ENCODE measurements around the gene CACNA2D3.

CACNA2D3 gene

DNA sequence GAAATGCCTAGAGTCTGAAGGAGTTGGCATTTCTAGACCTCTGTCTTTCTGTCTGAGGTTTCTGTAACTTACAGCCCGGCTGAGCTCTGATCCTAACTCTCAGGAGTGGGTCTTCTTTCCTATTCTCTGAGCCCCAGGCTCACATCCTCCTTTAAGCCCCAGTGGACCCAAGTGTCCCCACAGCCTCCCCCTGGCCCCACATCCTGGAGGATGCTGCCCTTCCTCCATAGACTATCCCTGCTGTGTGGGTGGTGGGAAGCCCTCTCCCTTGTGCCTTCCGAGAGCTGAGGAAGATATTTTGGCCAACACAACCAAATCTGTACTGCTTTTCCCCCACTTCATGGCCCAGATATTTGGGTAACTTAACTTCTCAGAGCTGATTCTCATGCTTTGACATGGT, 654.2 kb downstream of the CACNA2D3 start:
- no peak for DNase-seq

DNA sequence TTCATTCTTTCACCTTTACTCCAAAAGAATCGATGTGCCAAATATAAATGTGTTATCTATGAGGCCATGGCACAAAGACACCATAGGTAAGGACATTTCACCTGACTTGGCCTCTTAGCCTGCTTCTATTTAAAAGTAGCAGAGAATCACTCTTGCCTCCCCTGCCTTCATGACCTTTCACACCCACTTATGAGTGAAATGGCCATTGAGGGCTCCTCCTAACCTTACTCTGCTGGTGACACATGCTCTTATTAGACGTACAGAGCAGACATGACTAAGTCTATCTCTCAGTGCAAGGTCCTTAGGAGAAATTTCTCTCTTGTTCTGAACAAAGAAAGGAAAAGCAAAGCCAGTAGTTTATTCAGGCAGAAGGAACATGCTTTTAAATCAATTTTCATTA, 654.8 kb downstream of the CACNA2D3 start:
- DNase-seq = no peak

DNA sequence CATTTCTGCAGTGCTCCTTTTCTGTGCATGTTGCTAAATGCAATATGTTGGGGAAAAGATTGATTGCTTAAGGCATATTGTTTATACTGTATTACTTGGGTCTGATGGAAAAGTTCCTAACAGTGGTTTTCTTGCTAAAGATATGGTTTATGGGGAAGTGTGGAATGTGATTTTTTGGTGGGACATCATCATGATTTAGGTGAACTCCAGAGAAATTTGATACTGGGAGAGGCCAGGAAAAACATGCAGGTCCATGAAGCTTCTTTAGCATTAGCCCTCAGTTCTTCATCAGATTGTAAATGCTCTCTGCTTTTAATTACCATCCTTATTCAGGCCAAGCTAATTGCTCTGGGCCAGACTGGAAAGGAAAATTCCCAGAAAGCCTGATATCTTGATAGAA, 658.0 kb downstream of the CACNA2D3 start:
- DNase-seq = no peak

DNA sequence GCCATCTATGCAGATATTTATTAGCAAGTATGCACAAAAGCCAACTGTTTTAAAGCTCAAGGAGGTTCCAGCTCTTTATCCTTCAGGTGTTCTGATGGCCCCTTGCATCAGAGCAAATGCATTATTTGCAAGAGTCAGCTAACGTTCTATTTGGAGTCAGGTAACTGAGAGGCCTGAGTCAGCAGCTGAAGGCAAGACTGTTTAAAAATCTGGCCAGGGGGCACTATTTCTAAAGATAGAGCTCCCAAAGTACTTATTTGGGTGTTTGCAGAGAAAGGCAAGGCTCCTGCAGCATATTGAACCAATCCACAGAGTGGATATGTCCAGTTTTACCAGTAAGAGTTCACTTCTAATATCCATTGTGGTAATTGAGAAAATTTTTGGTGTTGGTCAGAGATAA, 659.4 kb downstream of the CACNA2D3 start:
- no peak for DNase-seq

DNA sequence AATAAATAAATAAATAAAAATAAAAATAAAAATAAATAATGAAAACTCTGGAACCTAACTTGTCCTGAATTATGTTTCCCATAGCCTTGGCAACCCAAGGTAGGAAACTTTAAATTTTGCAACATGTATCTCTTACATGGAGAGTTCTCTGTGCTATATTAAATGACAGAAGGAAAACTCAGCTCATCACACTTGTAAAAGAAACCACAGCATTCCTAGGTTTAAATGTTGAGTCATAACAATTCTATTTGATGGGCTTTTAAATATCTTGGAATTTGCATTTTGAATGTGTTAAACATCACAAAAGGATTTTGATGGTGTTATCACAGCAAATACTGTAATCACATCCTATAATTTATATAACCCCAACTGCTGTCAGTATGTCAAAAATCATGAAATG, 661.3 kb downstream of the CACNA2D3 start:
- DNase-seq = no peak

DNA sequence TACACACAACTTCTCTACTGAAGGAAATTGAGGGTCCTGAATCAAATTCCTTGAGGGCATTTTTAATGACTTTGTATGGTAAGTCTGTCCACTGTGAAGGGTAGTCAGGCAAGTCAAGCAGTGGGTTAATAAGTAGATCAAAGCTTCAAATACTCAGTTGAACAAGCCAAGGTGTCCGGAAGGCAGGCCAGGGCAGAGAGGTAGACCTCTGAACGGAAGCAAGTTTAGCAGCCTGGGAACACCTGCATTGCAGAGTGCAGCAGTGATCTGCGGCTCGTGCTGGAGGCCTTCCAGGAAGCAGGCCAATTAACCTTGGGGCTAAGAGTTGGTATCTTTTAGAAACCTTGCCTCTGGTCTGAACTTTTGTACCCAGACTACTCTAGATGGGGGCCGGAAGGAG, 661.7 kb downstream of the CACNA2D3 start:
- DNase-seq = no peak

DNA sequence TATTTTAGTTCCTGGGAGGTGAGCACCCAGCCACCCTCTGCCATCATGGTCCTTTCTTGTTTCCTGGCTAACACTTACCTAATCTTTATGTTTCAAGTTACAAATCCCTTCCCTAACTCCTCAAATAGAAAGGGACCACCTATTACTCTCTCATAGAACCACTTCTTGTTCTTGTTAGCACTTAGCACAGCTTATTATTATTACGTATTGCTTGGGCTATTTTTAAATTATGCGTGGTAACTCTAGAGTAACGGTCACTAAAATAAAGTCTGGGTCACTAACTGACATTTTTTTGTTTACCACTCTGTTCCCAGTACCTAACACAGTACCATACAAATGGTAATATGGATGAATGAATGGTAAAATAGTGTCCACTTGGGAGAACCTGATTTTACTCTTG, 663.6 kb downstream of the CACNA2D3 start:
- DNase-seq = no peak

DNA sequence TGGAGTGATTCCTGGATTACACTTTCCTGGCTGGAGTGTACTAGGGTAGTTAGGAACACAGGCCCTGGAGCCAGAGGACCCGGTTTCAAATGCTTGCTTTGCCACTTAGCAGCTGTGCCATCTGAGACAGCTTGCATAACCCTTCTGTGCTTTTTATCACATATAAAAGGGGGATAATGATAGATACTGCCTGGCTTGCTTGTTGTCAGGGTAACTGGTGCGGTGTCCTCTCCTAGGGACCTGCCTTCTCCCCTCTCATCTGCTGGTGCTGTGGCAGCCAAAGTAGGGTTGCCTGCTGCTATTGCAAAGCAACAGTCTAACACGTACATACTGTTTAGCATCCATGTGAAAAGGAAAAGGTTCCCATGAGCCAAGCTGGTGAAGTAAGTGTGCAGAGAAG, 667.7 kb downstream of the CACNA2D3 start:
- no peak for DNase-seq

DNA sequence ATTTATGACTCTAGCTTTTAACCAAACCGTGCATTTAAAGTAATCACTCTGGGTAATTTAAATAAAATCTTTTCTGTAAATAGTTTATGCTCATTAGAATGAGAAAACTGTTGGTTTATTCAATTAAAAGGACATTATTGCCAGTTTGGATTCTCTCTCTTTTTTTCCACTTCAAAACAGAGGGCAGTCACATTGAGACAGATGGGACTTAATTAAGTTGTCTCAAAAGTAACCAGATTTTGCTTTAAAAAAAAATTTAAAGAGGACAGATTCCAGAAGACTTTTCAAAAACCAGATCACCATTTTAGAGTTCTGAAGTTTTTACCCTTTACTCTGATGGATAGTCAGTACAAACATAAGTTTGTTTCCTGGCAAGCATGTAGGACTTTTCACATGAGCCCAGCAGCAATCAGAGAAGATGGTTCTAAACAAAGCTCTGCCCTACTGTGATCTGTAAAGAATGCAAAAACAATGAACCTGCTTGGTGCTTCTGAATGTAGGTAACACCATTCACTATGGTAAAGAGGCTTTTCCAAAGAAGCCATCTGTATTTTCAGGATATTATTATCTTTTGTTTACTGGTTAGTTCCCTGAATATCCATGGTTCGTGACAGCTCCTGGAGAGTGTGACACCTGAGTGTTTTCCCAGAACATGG, 669.3 kb downstream of the CACNA2D3 start:
- no peak for DNase-seq

DNA sequence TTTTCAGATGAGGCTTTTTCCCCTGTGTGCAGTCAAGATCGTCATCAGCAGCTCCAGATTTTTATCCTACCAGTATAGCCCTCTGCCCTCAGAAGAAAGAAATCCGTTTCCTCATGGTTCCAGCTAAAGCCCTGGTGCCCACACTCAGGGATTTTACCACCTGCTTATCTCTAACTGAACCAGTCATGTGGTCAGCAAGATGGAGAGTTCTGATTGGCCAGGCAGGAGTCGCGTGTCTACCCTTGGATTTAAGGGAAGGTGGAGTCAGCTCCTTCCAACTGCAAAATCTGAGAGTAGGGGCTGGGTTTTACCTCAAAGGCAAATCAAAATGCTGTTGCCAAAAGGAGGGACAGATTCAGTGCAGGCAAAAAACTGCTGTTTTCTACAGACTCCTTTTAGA, 670.2 kb downstream of the CACNA2D3 start:
- no peak for DNase-seq

DNA sequence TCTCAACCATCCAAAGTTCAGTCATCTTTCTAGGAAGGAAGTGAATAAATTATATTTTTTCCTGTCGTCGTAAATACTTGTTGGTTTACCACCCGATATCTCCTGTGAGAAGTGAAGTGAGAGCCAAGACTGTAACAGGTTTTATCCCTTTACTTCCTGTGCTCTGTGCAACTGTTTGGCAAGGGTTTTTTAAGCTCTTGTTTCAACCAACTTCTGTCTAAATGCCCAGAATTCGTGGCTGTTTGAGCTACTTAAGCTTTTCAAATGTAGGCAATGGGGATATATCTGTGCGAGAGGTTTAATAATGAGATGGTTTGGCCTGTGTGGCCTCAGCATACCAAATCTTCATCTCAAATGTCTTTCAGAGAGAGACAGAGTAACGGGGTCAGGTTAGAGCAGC, 670.8 kb downstream of the CACNA2D3 start:
- no peak for DNase-seq

DNA sequence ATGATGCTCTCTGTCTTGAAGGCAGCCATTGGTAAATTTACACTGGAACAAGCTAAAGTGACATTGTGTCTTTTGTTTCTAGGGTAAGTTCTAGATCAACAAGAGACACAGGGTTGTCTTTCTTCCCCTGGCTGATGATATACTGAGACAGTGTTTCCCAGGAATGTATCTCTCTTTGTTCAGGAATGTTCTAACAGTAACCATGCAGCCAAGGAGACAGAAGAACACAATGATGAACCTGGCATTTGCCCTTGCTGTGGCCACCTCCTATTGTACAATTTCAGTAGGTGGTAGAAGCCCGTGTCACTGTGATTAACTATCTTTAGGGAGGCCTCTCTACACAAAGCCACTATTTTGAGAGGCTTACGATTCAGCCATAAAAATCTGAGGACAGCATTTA, 674.8 kb downstream of the CACNA2D3 start:
- no peak for DNase-seq

DNA sequence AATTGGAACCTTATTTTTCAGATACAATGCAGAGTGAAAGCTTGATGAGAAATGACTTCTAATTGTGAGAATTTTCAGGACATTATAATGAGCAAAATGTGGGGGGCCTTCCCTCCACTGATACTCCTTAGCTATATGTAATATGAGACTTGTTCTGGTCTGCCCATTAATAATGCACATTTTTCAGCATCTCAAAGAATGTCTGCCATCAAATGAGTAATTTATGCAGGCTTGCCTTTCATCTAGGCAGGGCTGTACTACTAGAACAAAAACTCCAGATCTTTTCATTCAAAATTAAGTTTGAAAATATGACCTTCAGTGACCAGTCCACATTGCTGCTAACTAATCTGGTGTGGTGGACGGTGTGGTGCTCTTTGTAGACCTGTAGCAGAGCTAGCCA, 678.1 kb downstream of the CACNA2D3 start:
- no peak for DNase-seq

DNA sequence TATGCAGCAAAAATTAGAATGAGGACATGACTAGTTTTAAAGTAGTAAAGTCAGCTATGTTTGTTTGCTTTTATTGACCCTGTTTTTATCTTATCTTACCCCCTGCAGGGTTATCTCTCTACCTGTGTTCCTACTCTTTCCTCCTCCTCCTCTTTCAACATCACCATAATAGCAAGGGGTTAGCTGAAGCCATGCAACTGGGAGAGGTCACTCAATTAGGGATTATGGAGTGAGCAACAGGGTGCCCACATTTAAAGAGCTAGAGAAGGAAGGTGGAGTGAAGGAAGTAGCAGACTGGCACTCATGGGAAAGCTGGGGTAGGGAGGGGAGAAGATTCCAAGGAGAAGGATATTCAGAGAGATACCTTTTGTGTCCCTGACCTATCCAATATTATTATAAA, 679.6 kb downstream of the CACNA2D3 start:
- no peak for DNase-seq

DNA sequence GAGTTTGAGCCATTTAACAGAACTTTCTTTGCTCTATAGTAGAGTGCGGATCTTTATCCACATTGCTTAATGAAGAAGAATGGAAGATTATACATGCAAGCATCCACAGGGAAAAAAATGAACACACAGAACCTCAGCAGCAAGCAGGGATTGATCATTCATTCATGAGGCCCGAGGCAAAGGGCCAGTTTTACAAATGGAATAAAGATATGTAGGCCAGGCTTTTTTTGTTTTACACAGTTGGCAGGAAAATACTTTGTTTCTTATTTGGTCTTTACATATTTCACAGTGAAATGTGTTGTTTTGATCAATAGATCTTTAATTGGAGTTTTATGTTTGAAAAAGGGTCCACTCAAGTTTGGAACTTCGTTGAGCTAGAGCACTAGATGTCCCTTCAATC, 688.0 kb downstream of the CACNA2D3 start:
- DNase-seq = no peak

DNA sequence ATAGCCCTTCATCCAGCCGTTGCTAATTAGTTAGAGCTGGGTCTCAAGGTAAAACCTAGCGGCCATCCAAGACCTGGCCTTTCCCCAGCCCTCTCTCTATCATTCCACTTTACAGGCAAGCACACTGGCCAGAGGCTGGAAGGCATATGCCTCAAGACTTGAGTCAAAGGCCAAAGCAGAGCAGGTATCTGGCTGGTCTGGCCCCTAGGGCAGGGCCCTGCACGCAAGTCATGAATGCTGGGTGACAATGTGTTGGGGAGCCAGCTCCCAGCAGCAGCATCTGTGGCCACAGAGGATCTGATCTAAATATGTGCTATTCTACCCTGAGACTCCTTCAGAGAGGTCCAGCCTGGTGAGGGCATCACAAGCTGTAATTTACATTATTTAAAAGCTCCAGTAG, 691.9 kb downstream of the CACNA2D3 start:
- no peak for DNase-seq

DNA sequence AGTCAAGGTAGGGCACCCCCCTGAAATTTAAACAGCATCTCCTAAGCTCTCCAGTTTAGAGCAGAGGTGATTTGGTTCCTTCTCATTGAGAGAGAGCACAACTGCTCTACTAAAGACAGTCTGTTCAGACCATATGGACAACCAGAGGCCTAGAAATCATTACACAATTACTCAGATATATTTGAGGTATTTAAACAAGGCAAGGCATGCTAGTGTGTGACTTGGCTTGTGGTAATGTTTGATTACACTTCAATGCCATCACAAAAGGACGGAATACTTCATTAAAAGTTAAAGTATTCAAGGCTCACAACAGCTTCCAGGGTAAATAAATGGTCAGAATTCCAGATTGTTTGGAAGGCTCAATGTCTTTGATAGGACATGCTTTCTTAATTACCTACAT, 695.3 kb downstream of the CACNA2D3 start:
- no peak for DNase-seq

DNA sequence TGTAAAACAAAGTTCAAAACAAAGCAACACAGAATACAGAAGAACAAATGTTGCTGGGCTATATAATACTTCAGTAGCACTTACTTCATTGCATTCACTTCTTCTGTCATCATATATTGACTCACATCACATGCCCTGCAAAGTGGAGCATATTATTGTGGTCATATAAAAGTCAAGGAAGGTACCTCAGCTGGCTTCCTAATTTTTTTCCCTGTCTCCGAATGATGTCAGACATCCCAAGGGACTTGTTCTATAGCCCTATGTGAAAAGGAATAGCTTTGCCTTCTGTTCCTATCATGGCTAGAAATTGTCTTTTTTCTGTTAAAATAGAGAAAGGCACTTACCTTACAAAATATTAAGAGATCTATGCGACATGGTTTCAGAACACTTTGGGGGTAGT, 696.1 kb downstream of the CACNA2D3 start:
- no peak for DNase-seq

DNA sequence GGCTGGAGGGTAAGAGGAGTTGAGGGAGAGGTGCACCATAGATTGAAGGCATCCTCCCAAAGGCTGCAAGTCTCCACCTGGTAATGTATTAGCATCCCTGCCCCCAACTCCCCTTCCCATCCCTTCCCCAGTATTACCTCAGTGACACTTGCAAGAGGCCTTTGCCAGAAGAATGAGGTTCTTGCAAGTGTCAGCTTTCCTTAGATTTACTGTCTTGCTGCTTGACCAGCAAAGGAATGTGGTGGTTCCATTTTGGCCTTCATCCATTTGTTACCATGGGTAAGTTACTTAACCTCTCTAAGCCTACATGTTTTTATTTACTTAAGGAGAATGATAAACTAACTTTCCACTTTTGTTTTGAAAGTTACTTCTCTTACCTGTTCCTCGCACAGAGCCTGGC, 696.6 kb downstream of the CACNA2D3 start:
- no peak for DNase-seq

DNA sequence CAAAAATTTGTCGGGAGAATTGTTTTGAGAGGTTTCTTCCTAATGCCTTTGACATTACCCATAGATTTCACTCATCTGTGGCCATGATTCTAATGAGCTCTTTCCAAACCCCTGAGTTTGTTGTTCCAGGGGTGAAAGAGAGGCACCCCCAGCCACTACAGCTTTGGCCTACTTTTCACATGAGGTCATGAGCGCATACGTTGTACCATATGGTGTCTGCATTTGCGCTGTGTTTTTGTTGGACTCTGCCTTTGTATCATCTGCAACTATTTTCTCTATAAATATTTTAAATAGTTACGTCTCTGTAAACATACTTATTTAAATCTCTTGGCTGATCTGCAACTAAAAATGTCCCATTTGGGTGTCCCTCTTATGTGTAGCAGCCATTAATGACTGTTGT, 697.6 kb downstream of the CACNA2D3 start:
- DNase-seq = no peak

DNA sequence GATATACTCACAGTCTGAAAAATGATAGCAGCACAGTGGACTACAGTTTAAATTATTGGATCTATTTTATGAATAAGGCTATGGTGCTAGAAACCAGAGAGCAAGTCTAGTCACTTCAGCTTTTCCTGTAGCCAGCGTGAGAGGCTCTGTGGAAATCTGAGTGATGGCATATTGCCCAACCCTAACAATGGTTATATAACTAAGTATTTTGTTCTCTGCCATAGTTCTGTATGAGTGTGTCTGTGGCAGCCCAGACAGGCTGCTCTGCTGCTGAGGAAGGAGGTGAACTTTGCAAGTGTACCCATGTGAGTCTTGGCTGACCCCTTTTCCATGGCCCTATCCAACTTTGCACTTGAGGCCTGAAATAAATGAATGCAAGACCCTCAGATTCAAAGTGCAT, 699.9 kb downstream of the CACNA2D3 start:
- no peak for DNase-seq

DNA sequence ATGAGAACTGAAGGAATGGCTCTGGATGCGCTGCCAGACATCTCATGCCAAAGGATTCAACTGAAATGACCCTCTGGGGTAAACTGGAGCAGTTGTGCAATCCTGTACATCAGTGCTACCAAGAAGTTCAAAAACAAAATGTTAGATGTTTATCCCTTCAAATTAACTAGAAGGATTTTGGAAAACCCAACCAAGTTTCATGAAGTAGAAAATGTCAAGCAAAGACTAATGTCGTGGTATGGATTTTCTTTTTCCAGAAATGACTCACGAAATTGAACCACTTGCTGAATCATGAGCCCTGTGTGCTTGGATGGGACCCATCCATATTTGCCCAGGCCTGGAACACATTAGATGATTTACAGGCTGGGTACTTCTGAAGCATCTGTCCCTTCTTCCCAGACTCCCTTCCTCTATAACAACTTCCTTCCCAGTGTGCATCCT, 703.9 kb downstream of the CACNA2D3 start:
- no peak for DNase-seq

DNA sequence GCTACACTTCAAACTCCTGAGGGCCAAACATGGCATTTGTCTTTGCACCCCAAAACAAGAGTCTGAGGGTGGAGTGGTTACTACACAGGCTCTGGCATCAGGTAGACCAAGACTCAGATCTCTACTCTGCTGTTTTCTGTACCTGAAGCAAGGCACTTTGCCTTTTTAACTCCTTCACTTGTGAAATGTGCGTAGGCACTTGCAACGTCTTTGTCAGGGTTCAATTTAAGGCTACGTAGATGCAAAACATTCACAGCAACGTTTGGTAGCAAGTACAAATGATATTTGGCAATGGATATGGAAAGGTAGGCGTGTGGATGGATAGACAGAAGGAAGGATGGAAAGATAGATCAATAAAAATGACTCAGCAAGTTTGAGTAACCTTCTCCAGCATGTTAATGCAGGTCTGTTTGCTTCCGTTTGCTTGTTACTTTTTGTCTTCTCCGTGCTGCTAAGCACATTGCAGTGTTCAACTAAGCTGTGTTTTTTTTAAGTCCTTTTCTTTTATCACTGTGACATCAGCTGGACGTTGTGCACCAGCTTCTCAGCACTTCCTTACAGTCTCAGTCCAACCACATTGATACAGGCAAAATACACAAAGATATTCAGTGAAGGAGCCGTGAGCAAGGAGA, 704.8 kb downstream of the CACNA2D3 start:
- DNase-seq = no peak

DNA sequence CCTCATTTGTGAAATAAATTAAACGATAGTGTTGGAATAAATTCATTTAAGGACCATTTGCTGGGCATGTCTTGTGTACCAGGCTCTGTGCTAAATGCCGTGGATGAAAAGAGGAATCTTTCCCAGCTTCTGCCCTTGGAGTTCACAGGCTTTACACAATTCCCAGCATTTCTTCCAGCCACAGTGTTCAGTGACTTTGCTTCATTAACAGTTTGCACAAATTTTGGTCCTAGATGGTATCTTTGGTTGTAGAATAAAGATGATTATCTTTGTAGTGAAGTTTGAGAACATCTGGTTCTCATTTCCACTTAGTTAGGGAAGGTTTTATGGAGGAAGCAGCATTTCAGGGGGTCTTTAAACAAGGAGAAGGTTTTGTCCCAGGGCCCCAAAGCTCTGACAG, 705.4 kb downstream of the CACNA2D3 start:
- no peak for DNase-seq

DNA sequence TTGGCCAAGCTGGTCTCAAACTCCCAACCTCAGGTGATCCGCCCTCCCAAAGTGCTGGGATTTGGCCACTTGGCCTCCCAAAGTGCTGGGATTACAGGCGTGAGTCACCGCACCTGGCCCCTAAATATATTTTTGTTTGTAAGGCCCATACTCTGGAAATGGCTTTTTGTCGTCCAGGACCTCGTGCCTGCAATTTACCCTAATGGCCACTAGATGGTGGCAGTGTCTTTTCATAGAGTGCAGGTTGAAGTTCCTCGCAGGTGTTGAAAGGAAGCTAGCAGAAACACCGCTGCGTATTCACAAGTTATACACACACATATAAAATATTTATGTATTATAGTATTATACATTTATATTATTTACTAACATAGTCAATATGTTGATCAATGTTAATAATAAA, 708.3 kb downstream of the CACNA2D3 start:
- peak; percentile 2 for DNase-seq

All from MV-4-11 (cell line).